LNCAP (cell line): ENCODE measurements around the gene NCAPG2.

ENCODE experiments used
- CTCF ChIP-seq: fragments of 450-650 bp; IDR thresholded peaks from 2 replicates; pipeline ENCODE4 v1.5.1; 2017; ENCODE audit warnings: mild to moderate bottlenecking

Gene NCAPG2

GRCh38 chr7:158689488-158689887 lies 15.1 kb downstream of the NCAPG2 start:
- TF ChIP-seq CTCF: no peak

GRCh38 chr7:158687406-158687805 lies 17.2 kb downstream of the NCAPG2 start:
- no peak for TF ChIP-seq CTCF

- TF ChIP-seq CTCF: no peak
Measured at GRCh38 chr7:158685693-158686092, 18.9 kb downstream of the NCAPG2 start.

- TF ChIP-seq CTCF: no peak
Measured at GRCh38 chr7:158684329-158684728, 20.3 kb downstream of the NCAPG2 start.

GRCh38 chr7:158683541-158683940 lies 21.1 kb downstream of the NCAPG2 start:
- TF ChIP-seq CTCF: no peak

- TF ChIP-seq CTCF: no peak
Measured at GRCh38 chr7:158682456-158682855, 22.1 kb downstream of the NCAPG2 start.

DNA sequence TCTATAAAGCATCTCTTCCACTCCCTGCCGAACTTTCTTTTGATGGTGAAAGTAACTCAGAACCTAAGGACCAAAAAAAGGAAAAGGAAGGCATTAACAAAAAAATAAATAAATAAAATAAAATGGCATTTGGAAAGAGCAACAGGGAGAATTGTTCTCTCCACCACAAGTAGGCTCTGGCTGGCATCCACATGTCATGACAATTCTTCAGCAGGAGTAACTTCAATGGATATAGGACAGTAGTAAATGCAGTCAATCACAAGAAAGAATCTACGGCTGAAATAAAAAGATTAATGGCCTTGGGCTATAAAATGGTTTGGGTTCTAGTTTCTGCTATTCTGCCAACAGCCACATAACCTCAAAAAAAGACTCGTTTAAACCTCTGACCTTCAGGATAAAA lies 23.9 kb downstream of the NCAPG2 start:
- no peak for TF ChIP-seq CTCF

GRCh38 chr7:158676906-158677305 lies 27.7 kb downstream of the NCAPG2 start:
- TF ChIP-seq CTCF: no peak
